Activated CD8-positive, alpha-beta memory T cell treated with anti-CD3 and anti-CD28 coated beads for 1 hour (primary cell): ENCODE results near the gene ARHGEF17.
"Not testable (repeated sequence)": the region's sequence is repeated elsewhere in the genome, so short reads cannot be mapped to it uniquely, and the experiment has no call there.

ENCODE experiments used
- DNase-seq, 2 donors: peaks; one replicate each; pipeline ENCODE4 v3.0.0-alpha.2; 2020; ENCODE audit warnings: low read depth in 1 of 2; ENCODE audit errors: extremely low read depth in 1 of 2

ARHGEF17 gene

DNA sequence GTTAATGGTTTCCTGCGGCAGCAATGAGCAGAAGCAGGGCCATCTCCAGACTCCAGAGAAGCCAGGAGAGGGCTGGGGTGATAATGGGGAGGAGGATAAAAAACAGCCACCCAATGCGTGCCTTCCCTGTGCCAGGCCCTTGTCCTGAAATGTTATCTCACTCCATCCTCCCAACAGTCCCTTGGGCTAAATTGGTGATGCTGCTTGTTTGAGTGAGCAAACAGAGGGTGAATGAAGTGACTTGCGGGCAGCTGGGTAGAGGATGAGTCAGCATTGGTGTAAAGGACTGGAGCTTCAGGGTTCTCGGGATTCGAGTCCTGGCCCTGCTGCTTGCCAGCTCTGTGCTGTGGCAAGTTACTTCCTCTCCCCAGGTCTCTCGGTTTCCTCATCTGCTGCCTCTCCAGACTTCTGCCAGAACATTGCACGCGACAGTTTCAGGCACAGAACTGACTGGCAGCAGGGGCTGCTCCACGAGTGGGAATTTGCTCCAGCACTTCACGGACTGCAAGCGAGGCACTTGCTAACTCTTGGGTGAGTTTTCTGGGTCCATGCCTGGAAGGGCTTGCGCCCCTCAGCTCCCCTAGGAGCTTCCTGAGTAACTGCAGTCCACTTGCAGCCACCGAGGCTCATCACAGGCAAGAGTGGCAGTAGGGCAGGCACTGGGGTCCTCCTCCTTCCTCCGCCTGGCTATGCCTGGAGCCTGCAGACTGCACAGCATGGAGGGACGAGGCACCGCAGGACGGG, 36.0 kb upstream of the ARHGEF17 start, which contains the start of gene P2RY6:
P2RY6 (plus strand) TSS at position 403 of the 744 bp plus-strand sequence. CDS start 24,181 bp downstream, outside the sequence.
- DNase-seq = no peak

- no peak for DNase-seq
Observed at GRCh38 chr11:73272680-73273038, 35.4 kb upstream of the ARHGEF17 start.

DNA sequence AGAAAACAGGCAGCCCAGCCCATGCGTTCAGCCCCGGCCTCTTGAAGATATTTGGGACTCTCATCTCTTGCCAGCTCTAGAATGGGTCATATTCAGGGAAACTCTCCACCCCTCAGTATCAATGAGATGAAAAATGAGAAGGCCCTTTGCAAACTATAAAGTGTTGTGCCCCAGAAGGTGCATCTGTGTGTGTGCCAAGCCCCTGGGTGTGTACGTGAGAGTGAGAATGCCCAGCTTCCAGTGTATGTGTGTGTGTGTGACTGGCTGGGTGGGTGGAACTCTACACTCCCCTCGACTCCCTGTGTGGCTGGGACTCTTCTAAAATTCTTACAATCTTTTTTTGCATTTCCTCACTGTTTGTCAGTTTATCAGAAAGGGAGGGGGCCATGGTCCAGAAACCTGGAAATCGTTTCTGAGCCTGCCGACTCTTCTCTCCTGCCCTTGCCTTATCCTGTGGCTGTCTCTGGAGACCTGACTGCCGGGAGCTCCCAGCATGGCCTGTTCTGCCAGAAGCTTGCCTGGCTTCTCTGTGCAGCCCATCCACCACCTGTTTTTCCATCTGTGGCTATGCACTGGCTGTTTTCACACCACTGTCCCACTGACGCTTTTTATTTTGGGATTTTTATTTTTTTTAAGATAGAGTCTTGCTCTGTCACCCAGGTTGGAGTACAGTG, 34.7 kb upstream of the ARHGEF17 start:
- no peak for DNase-seq

DNA sequence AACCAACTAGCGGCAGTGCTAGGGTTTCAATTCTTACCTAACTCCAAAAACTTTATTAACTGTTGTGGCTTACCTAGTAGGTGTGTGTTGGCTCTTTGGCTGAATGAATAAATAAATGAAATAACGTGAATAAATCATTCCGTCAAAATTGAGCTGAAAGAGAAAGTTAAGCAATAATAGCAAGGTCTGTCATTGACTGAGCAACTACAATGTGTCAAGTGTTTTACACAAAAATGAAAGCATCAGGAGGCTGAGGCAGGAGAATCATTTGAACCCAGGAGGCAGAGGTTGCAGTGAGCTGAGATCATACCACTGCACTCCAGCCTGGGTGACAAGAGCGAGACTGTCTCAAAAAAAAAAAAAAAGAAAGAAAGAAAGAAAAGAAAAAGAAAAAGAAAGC, 33.9 kb upstream of the ARHGEF17 start:
- not testable (repeated sequence) for DNase-seq

GRCh38 chr11:73274722-73275380, 33.2 kb upstream of the ARHGEF17 start:
- DNase-seq = no peak

GRCh38 chr11:73275381-73275750, 32.7 kb upstream of the ARHGEF17 start:
- DNase-seq = no peak

GRCh38 chr11:73277467-73277866, 30.6 kb upstream of the ARHGEF17 start:
- DNase-seq = no peak

- DNase-seq = no peak
Observed at GRCh38 chr11:73280626-73281025, 27.4 kb upstream of the ARHGEF17 start.

- no peak for DNase-seq
Observed at GRCh38 chr11:73281201-73281741, 26.8 kb upstream of the ARHGEF17 start.

- DNase-seq = no peak
Observed at GRCh38 chr11:73281796-73282660, 26.0 kb upstream of the ARHGEF17 start.

DNA sequence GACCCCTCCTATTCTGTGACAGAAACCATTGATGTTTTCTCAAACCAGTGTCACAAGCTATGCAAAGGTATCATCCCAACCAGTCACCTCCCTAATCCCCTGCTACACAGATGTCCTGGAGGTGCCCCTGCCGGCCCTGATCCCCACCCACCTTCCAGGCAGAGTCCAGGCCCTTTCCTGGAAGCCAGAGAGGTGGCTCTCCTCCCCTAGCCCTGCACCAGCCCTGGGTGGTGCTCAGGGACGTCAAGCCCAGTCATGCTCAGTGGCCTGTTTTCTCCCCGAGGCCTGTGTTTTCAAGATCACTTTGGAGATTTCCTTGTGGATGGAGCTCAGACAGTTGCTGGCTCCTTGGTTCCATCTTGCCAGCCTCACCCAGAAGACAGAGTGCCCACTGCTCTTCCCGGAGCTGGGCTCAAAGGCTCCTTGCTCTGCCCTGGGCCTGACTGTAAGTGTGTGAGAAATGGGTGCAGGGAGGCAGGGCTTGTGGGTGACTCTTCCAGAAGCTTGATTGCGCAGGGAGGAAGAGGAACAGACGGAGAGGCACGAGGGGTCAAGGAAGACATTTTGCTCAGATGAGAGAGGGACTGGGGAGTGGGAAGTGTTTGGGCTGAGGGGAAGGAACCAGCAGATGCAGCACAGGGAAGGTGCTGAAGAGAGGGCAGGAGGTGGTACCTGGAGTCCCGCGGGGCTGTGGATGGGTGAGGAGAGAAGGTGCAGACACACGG, 24.6 kb upstream of the ARHGEF17 start:
- no peak for DNase-seq

GRCh38 chr11:73284106-73284505, 24.0 kb upstream of the ARHGEF17 start:
- no peak for DNase-seq

DNA sequence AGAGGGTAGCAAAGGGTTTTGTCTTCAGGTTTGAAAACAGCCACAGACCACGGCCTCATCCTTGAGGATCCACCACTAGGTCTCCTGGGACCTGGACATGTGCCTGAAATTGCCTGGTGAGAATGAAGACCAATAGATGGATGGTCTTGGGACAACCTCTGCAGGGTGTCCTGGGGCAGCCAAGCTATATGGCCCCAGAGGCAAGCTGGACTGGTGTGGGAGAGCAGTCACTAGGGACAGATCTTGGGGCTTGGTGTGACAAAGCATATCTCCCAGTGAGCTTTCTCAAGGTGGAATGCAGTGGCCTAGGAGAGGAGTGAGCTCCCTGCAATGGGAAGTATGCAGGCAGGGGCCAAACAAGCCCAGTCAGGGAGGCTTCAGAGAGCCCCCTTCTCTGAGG, 22.4 kb upstream of the ARHGEF17 start:
- no peak for DNase-seq

GRCh38 chr11:73286240-73286810, 21.8 kb upstream of the ARHGEF17 start:
- DNase-seq = no peak

DNA sequence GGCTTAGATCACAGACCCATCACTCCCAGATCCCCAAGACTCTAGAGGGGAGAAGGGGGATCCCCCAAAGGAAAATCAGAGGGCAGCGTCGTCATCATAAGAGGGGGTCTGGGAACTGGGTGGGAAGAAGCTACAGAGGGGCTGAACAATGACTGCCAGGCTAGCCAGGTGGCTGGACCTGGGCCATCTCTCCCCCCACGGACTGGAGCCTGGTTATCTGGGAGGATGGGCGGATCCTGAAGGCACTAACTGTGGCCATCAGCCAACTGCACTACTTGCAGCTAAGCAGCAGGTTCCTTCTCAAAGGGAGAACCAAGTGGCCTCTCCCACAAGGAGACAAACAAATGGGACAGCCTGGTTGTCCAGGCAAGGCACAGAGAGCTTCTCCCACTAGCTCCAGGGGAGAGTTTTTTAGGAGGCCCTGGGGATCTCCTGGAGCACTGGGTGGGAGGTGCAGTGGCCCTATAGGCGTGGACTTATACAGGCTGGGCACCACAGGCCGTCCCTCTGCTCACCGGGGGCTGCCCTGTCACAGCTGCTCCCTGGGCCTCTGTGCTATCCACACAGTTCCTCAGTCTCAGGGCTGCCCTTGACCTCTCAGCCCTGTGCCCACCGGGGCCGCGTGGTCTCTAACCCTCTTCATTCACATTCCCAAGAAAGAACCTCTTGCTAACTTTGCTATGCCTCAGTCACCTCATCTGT, 20.5 kb upstream of the ARHGEF17 start:
- DNase-seq = no peak

GRCh38 chr11:73288192-73288872, 19.7 kb upstream of the ARHGEF17 start:
- no peak for DNase-seq

DNA sequence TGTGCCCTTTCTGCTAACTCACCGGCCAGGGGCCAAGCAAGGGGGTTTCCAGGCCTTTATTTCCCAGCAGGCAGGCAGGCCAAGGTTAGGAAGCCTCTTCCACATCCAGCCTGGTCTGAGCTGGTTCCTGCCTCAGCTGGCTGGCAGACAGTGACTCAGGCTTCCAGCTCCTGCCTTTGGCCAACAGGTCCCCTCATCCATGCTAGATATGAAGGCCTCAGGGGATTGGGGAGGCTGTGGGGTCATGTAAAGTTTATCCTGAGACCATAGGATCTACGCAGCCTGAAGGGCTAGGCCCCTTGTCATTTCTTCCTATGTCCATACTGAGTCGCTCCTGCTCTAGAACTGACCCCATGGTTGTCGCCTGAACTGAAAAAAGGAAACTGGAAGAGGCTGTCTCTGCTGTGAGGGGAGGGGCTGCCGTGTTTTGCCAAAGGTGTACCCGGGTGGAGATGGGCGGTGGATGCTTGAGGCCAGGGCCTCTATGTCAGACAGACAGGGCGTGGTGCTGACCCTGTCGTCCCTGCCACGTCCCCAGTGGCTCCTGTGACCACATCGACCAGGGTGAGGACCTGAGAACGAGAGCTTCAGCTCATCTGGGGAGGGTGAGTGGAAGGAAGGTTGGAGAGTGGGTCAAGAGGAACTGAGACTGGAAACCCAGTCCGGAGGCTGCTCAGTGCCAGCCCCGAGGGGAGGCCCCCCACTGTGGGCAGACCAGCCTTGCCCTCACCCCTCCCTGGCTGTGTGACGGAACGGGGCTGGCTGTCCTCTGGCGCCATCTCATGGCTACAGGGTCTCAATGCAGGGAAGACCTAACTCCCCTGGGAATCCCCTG, 19.0 kb upstream of the ARHGEF17 start:
- DNase-seq = peak in 1 of 2 donors; percentile 25

GRCh38 chr11:73290536-73290935, 17.5 kb upstream of the ARHGEF17 start:
- no peak for DNase-seq
